Left colon (tissue), 2 donors: ENCODE data around the gene CRTC1. TPM values are rescaled to one million over a fixed set of nuclear protein-coding genes. Genes with fewer than 3 reads are reported as not detected.

Experiments
- total RNA-seq, 2 donors: library from RNA; stranded (reverse); fragmentation: NEBNext Ultra II Directional; extraction: Animal tissue kit (Norgen Biotek cat#: 25700); gene quantifications; one replicate each; pipeline ENCODE4 v1.2.1, GENCODE V29; 2021
- donor health status: DM: no; HTN: no; CAD: no.
- donor health status: DM: yes; HTN: yes; CAD: no.

The CRTC1 gene
- total RNA-seq, 2 donors from 2014 or later = 10.2 TPM

Other genes with a start within 250 kb of the CRTC1 start
- gene ISYNA1, start 245.5 kb upstream of the CRTC1 start, total RNA-seq = 10 to 100 TPM; 14.1 to 15.1 TPM
- gene ELL, start 161.6 kb upstream of the CRTC1 start, total RNA-seq = 10 to 100 TPM; 18.1 to 19.1 TPM
- 100 to 1,000 TPM; 174 to 197 TPM for gene FKBP8, start 140.1 kb upstream of the CRTC1 start, total RNA-seq
- 10 to 100 TPM; 63.7 to 72.4 TPM for gene KXD1, start 125.8 kb upstream of the CRTC1 start, total RNA-seq
- gene UBA52, start 111.8 kb upstream of the CRTC1 start, total RNA-seq = 100 to 1,000 TPM; 798 to 822 TPM
- gene REX1BD, start 94.9 kb upstream of the CRTC1 start, total RNA-seq = 10 to 100 TPM; 49.2 to 53.4 TPM
- 1 to 10 TPM; 1.3 to 2.4 TPM for gene CRLF1, start 76.9 kb upstream of the CRTC1 start, total RNA-seq
- 1 to 10 TPM in 1 of 2 donors, under 1 TPM in 1; 0.40 to 1.1 TPM for gene TMEM59L, start 70.8 kb upstream of the CRTC1 start, total RNA-seq
- gene KLHL26, start 46.7 kb upstream of the CRTC1 start, total RNA-seq = 10 to 100 TPM in 1 of 2 donors, 1 to 10 TPM in 1; 8.5 to 10.1 TPM
- gene COMP, start 107.6 kb downstream of the CRTC1 start, total RNA-seq = not detected
- 10 to 100 TPM; 67.6 to 81.8 TPM for gene UPF1, start 148.3 kb downstream of the CRTC1 start, total RNA-seq
- gene CERS1, start 212.5 kb downstream of the CRTC1 start, total RNA-seq = under 1 TPM; 0.12 to 0.59 TPM
- gene COPE, start 235.7 kb downstream of the CRTC1 start, total RNA-seq = 100 to 1,000 TPM; 186 to 200 TPM
- 10 to 100 TPM; 30.7 to 40.0 TPM for gene DDX49, start 236.0 kb downstream of the CRTC1 start, total RNA-seq